Mucosa of stomach (tissue), 1 donor: ENCODE measurements around the gene ZNF195.
"Not testable (repeated sequence)": the region's sequence is repeated elsewhere in the genome, so short reads cannot be mapped to it uniquely, and the experiment has no call there.

ENCODE experiments used
- H3K27me3 ChIP-seq: one replicate; pipeline ENCODE4 v1.7.0; 2013; ENCODE audit warnings: mild to moderate bottlenecking, low read length; ENCODE audit not compliant: control insufficient read depth, insufficient read depth
- H3K36me3 ChIP-seq: one replicate; pipeline ENCODE4 v1.7.0; 2013; ENCODE audit warnings: low read length; ENCODE audit not compliant: control insufficient read depth, insufficient read depth
- H3K4me1 ChIP-seq: one replicate; pipeline ENCODE4 v1.7.0; 2013; ENCODE audit warnings: mild to moderate bottlenecking, low read length; ENCODE audit not compliant: control insufficient read depth, insufficient read depth
- H3K4me3 ChIP-seq: one replicate; pipeline ENCODE4 v1.7.0; 2013; ENCODE audit warnings: low read length
- H3K9ac ChIP-seq: one replicate; pipeline ENCODE4 v1.7.0; 2013; ENCODE audit warnings: mild to moderate bottlenecking, low read length, moderate library complexity
- H3K9me3 ChIP-seq: one replicate; pipeline ENCODE4 v1.7.0; 2013; ENCODE audit warnings: mild to moderate bottlenecking, low read length, moderate library complexity; ENCODE audit not compliant: control insufficient read depth
- donor health status: Pancreatic carcinoma.

ZNF195 gene

GRCh38 chr11:3397210-3397609, 18.3 kb upstream of the ZNF195 start:
- H3K4me1 ChIP-seq, H3K4me3 ChIP-seq, H3K36me3 ChIP-seq, H3K9me3 ChIP-seq, H3K9ac ChIP-seq, H3K27me3 ChIP-seq: not testable (repeated sequence)

GRCh38 chr11:3395468-3395867, 16.5 kb upstream of the ZNF195 start:
- not testable (repeated sequence) for H3K4me3 ChIP-seq, H3K9ac ChIP-seq, H3K36me3 ChIP-seq, H3K27me3 ChIP-seq, H3K9me3 ChIP-seq, H3K4me1 ChIP-seq

GRCh38 chr11:3394956-3395355, 16.0 kb upstream of the ZNF195 start:
- H3K36me3 ChIP-seq, H3K4me1 ChIP-seq, H3K9ac ChIP-seq, H3K27me3 ChIP-seq, H3K4me3 ChIP-seq, H3K9me3 ChIP-seq: not testable (repeated sequence)

- H3K9me3 ChIP-seq, H3K9ac ChIP-seq, H3K36me3 ChIP-seq, H3K4me3 ChIP-seq, H3K4me1 ChIP-seq, H3K27me3 ChIP-seq: not testable (repeated sequence)
Measured at GRCh38 chr11:3393450-3393849, 14.5 kb upstream of the ZNF195 start.

GRCh38 chr11:3382613-3383285, 3.8 kb upstream of the ZNF195 start:
- Histone ChIP-seq H3K9ac (no peak overlapping the region), H3K4me1 (peaks cover 10% of the 10 kb centered on the region), H3K36me3 (no peaks in the 10 kb centered on the region), H3K27me3 (no peaks in the 10 kb centered on the region), H3K9me3 (no peaks in the 10 kb centered on the region), H3K4me3 (no peak overlapping the region)

GRCh38 chr11:3381794-3382193, 2.8 kb upstream of the ZNF195 start:
- H3K27me3 ChIP-seq: no peaks in the 10 kb centered on the region
- peaks cover 19% of the 10 kb centered on the region for H3K4me1 ChIP-seq
- no peak overlapping the region for H3K4me3 ChIP-seq
- H3K9ac ChIP-seq: no peak overlapping the region
- H3K36me3 ChIP-seq: no peaks in the 10 kb centered on the region
- no peaks in the 10 kb centered on the region for H3K9me3 ChIP-seq

GRCh38 chr11:3380706-3381545, 2.0 kb upstream of the ZNF195 start:
- H3K9me3 ChIP-seq: no peaks in the 10 kb centered on the region
- H3K9ac ChIP-seq: no peak overlapping the region
- no peaks in the 10 kb centered on the region for H3K36me3 ChIP-seq
- H3K4me3 ChIP-seq: no peak overlapping the region
- peaks cover 19% of the 10 kb centered on the region for H3K4me1 ChIP-seq
- H3K27me3 ChIP-seq: no peaks in the 10 kb centered on the region

GRCh38 chr11:3375552-3375951, 3.4 kb downstream of the ZNF195 start:
- H3K9ac ChIP-seq: no peak overlapping the region
- peaks cover 13% of the 10 kb centered on the region for H3K4me1 ChIP-seq
- peaks cover 5% of the 10 kb centered on the region for H3K36me3 ChIP-seq
- no peaks in the 10 kb centered on the region for H3K9me3 ChIP-seq
- H3K4me3 ChIP-seq: no peak overlapping the region
- H3K27me3 ChIP-seq: no peaks in the 10 kb centered on the region

- H3K9me3 ChIP-seq: no peaks in the 10 kb centered on the region
- no peak overlapping the region for H3K9ac ChIP-seq
- H3K36me3 ChIP-seq: peaks cover 7% of the 10 kb centered on the region
- H3K4me3 ChIP-seq: no peak overlapping the region
- H3K4me1 ChIP-seq: no peaks in the 10 kb centered on the region
- no peaks in the 10 kb centered on the region for H3K27me3 ChIP-seq
Measured at GRCh38 chr11:3370311-3370870, 8.6 kb downstream of the ZNF195 start.

- Histone ChIP-seq H3K9me3 (peaks cover 4% of the 10 kb centered on the region), H3K4me1 (no peaks in the 10 kb centered on the region), H3K27me3 (no peaks in the 10 kb centered on the region), H3K9ac (no peak overlapping the region), H3K36me3 (peaks cover 7% of the 10 kb centered on the region), H3K4me3 (no peak overlapping the region)
Measured at GRCh38 chr11:3369366-3369765, 9.6 kb downstream of the ZNF195 start.

- Histone ChIP-seq H3K9me3 (peaks cover 10% of the 10 kb centered on the region), H3K4me3 (no peak overlapping the region), H3K4me1 (no peaks in the 10 kb centered on the region), H3K9ac (no peak overlapping the region), H3K27me3 (no peaks in the 10 kb centered on the region), H3K36me3 (peaks cover 7% of the 10 kb centered on the region)
Measured at GRCh38 chr11:3368199-3368598, 10.7 kb downstream of the ZNF195 start.

- Histone ChIP-seq H3K36me3 (peaks cover 7% of the 10 kb centered on the region), H3K4me1 (no peaks in the 10 kb centered on the region), H3K27me3 (no peaks in the 10 kb centered on the region), H3K4me3 (no peak overlapping the region), H3K9ac (no peak overlapping the region), H3K9me3 (peaks cover 10% of the 10 kb centered on the region)
Measured at GRCh38 chr11:3367221-3367620, 11.7 kb downstream of the ZNF195 start.
